Panc1 (cell line): ENCODE measurements around the gene CLK4.

Experiments
- CTCF ChIP-seq: fragments of 450-650 bp; IDR thresholded peaks from 2 replicates; pipeline ENCODE4 v1.5.1; 2017; ENCODE audit warnings: mild to moderate bottlenecking
- POLR2AphosphoS5 ChIP-seq: IDR thresholded peaks from 2 replicates; pipeline ENCODE4 v1.6.1; 2012; ENCODE audit warnings: mild to moderate bottlenecking, low read depth, low read length, moderate library complexity
- REST ChIP-seq, 2 experiments: IDR thresholded peaks; 2 replicates each; pipeline ENCODE4 v1.6.1; 2011 to 2012; ENCODE audit warnings: low read depth in 2 of 2, control low read depth in 1 of 2, low read length in 1 of 2, mild to moderate bottlenecking in 1 of 2, moderate library complexity in 1 of 2; ENCODE audit not compliant: insufficient read depth in 1 of 2
- SIN3A ChIP-seq: IDR thresholded peaks from 2 replicates; pipeline ENCODE4 v1.6.1; 2012; ENCODE audit warnings: low read depth, mild to moderate bottlenecking, low read length, moderate library complexity, borderline replicate concordance; ENCODE audit not compliant: insufficient read depth
- TCF7L2 ChIP-seq: IDR thresholded peaks from 2 replicates; pipeline ENCODE4 v1.6.1; 2011; ENCODE audit warnings: mild to moderate bottlenecking, low read depth, low read length, inconsistent platforms

- TF ChIP-seq CTCF (no peak), SIN3A (no peak), TCF7L2 (no peak), POLR2AphosphoS5 (no peak), REST (IDR thresholded peaks at IDR 0.05; ENCODE audit: insufficient read depth in 1 of 2, low read depth in 2 of 2, low read length in 1 of 2) (no peak)
These were observed 14.9 kb upstream of the CLK4 start for GRCh38 chr5:178641711-178642110.
